NCI-H526 treated with DMSO at 0.1 percent for 48 hours (cell line): ENCODE results near the gene IGSF3.
"Not testable (repeated sequence)": the region's sequence is repeated elsewhere in the genome, so short reads cannot be mapped to it uniquely, and the experiment has no call there.

Source experiments
- DNase-seq: peaks from one replicate; lab custom pipeline; 2025; lab: John Stamatoyannopoulos, UW

IGSF3 gene

DNA sequence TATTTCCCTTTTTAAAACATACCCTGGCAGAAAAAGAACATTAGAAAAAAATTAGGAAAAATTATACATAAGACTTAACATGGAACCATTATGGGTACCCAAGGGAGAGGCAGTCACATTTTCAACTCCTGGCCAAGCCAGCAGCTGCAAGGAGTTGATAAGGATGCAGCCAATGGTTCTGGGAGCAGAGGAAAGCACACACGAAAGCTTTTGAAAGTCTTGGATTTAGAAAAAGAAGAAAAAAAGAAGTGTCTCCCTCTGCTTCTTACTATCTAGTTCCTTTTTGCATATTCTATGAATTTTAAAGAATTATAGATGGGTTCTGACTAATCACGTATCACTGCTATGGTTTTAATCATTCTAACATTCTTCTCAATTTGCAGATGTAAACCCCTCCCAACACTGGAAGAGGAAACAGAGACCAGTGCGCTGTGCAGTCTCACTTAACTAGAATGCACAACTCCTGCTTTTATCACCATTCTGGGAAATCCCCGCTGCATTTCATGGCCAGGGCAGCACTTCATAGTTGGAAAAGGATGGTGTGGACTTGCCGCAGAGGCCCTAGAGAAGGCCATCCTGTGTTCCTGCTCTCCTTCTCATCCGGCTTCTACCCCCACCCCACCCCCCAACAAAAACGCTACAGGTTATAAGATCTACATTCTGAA lies 94.0 kb downstream of the IGSF3 start:
- no peak for DNase-seq

DNA sequence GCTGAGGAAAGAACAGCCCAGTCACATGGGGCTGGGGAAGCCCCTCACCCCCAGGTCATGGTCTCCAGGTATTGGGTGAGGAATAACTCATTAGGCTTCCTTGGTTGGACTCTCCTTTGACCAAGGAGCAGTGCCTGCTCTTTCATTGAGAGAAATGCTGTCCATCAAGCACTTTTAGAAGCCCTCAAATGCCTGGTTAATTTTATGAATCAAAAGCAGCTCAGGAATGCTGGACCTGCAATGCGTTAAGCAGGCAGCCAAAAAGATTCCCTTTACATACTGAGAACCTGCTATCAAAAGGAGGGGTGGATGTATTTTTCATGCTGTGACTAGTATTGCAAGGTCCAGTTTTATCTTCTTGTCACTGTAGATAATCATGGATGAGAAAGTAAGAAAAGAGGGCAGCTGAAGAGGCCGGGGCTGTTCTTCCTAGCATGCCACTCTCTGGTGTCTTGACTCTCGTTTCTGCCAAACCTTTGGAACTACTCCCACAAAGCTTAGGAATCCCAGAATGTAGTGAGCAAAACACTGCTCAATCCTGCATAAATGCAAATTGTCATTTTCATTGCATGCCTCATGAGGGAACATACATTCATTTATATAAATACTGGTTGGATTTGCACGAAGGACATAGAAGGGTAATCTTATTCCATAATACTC lies 94.6 kb downstream of the IGSF3 start:
- no peak for DNase-seq

DNA sequence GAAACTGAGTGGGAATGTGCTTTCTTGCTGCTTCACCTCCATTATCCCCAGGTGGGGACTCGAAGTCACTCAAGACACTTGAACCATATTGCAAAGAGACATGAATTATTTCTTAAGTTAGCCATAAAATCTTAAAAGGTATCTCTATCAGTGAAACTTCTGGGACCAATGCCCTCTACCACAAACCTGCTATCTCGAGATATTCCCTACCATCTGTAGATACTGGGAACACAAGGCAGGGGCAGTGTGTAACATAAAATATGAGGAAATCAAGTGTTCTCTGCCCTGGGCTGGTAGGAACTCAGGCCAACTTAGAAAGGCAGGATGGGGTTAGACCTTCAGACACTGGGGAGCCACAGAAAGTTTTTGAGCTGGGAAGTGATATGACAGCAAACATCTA lies 95.4 kb downstream of the IGSF3 start:
- DNase-seq: no peak

DNA sequence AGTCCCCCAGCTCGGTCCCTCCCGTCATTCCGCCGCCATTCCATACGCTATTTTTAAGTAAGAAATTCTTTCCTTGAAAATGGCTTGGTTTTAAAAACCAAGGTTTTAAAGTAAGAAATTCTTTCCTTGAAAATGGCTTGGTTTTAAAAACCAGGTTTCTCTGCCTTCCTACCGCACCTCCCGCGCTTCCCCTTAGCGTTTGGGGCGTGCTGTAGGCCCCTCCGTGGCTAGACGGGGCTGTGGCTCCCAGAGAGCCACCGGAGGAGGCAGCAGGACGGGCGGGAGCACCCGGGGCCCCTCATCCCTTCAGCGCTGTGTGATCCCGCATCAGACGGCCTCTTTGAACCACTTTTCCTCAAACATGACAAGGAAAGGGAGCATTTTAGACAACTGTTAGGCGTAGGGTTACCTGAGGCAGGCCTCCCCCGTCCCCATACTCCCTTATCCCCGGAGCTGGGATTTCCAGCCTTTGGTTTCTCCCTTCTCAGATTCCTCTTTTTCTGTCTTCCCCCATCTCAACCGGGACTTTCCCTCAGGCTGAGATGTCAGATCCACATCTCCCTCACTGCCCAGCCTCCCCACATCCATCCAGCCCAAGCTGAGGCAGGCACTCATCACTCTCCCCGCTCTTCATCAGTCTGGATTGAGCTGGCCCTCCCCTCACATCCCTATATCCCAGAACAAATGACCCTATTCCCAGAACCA lies 96.2 kb downstream of the IGSF3 start:
- DNase-seq: no peak

DNA sequence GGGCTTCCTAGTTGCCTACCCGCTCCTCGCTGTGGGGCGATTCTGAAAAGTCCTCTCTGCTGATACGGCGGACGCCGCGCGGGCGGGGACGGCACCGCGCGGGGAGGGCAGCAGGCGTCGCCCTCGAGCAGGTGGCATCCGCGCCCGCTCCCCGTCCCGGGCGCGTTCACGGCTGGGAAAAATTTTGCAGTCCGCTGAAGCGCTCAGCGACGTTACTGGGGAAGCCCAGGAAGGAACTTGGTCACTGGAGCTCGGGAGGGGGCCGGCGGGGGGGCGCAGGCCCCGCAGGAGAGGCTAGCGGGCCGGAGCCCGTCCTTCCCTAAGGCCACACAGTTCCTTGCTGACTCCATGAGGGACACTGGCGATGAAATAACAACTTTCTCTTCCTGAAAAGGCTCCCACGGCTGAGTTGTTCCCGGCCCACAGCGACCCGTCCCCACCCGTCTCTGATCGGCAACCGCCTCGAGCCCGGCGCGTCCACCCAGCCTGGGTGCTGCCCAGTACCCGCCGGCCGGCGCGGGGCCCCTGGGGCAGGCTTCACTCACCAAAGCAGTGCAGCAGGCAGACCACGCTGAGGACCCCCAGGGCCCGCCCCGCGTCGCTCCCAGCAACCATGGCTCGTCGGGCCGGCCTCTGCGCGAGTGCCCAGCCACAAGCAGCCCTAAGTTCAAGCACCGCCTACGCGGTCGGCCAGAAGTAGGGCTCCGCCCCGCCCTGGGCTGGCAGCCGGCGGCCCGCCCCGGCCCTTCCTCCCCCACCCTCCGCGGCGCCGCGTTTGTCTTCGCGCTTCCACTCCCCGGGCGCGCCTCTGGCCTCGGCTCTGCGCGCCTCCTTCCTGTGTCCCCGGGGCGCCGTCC lies 96.9 kb downstream of the IGSF3 start, which contains the start of gene CD58:
TSS of gene CD58 (minus strand) at position 669 of the 857 bp plus-strand sequence. CDS start at position 615, 54 bp downstream.
- peak; percentile 86 for DNase-seq

DNA sequence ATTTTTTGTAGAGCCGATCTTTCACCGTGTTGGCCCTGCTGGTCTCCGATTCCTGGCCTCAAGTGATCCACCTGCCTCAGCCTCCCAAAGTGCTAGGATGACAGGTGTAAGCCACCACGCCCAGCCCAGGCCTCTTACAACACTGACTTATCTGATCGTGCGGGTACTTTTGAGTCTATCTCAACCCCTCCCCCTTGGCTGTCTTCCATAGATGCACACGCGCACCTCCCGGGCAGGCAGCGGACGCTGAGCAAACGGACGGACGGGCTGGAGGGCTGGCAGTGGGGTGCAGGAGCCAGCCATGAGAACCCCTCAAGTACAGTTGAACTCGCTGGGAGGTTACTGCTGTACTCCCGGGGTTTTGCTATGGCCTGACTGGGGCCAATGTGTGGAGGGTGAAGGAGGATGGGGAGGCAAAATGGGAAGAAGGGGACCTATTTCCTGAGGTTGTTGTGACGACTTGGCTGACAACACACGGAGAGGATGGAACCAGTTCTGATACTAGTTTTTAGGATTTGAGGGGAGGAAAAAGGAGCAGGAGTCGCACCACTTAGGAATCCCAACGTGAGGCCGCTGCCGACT lies 97.7 kb downstream of the IGSF3 start:
- DNase-seq: no peak

DNA sequence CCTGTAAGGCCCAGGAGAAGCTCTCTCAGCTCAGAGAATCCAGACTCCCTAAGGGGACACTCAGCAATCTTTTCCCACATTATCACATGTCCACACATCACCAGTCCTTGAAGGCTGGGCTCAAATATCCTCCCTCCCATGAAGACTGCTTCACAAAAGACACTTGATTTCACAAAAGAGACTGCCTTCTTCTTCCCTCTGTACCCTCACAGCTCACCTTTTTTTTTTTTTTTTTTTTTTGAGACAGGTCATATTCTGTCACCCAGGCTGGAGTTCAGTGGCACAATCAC lies 98.2 kb downstream of the IGSF3 start:
- DNase-seq: no peak

DNA sequence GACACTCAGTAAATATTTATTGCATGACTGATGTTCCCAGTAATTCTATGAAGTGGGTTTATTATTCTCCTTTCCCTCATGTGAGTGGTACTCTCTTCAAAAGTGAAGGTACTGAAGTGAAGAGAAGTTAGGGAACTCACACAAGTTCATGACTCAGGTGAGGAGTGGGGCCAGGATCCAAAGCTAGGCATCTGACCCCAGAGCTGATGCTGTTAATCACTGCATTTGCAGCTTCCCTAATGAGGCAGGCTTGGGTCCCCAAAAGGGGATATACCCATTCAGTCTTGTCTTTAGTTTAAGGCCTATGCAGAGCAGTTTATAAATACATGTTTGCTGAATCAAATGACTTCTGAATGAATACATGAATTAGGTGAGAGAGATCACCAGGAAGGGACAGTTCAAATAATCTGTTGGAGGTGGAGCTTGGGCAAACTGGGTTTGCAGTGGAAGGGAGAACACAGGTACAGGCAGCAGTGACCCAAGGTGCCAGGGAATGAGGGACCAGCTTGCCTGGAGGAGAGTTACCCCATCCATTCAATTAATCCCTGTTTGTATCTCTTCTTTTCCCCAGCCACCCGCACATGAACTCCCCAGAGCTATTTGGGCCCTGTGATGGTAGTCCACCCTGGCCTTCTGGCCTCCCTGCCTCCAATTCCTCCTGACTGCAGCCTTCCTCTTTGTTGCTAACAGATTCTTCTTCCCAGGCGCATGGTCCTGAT lies 98.7 kb downstream of the IGSF3 start:
- DNase-seq: no peak

DNA sequence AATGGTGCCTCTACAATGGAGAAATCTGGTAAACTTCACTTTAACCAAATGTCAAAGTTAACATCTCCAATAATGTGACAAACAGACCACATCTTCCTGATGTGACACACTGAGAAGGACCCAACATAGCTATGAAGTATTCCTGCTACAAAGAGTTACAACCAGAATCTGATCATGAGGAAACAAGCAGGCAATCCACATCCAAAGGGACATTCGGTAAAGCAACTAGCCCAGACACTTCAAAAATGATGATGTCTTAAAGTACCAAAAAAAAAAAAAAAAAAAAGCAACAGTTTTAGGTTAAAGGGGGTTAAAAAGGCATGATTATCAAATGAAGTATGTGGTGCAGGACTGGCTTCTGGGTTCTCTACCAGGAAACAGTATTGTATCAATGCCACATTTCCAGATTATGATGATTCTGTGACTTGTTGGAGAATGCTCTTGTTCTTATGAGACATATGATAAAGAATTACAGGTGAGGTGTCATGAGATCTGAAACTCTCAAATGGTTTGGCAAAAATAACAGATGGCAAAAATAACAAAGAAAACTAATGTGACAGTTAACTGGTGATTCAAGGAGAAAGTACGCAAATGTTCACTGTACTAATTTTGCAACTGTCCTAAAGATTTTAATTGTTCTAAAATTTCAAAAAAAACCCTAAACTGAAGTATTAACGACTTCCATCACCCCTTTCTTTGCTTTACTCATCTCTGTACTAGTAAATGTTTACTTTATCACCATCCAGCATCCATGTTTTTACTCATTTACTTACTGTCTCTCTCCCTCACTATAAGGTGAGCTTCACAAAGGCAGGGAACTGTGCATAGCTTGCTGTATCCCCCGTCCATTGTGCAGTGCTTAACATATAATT lies 99.5 kb downstream of the IGSF3 start:
- DNase-seq: no peak

DNA sequence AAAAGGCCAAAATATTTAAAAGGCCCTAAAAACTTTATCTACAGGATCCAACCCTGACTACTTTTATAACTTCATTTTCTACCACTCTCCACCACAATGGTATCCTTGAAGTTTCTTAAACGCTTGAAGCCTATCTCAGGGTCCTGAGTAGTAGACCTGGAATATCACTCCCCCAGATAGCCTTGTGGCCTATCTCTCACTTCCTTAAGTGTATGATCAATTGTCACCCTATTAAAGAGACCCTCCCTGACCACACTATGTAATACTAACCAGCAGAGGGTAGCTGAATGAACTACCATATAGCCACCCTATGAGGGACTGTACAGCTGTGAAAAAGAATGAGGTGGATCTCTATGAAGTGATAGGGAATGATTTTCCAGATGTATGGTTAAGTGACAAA lies 102.3 kb downstream of the IGSF3 start:
- DNase-seq: no peak

DNA sequence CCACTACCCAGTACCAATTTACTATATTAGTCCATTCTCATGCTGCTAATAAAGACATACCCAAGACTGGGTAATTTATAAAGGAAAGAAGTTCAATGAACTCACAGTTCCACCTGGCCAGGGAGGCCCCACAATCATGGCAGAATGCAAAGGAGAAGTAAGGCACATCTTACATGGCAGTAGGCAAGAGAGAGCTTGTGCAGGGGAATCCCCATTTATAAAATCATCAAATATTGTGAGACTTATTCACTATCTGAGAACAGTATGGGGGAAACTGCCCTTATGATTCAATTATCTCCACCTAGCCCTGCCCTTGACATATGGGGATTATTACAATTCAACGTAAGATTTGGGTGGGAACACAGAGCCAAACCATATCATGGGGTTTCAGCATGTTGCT lies 103.1 kb downstream of the IGSF3 start:
- DNase-seq: no peak

DNA sequence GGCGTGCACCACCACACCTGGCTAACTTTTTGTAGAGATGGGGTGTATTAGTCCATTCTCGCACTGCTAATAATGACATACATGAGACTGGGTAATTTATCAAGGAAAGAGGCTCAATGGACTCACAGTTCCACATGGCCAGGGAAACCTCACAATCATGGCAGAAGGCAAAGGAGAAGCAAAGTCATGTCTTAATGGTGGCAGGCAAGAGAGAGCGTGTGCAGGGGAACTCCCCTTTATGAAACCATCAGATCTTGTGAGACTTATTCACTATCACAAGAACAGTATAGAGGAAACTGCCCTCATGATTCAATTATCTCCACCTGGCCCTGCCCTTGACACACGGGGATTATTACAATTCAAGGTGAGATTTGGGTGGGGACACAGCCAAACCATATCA lies 105.1 kb downstream of the IGSF3 start:
- not testable (repeated sequence) for DNase-seq

DNA sequence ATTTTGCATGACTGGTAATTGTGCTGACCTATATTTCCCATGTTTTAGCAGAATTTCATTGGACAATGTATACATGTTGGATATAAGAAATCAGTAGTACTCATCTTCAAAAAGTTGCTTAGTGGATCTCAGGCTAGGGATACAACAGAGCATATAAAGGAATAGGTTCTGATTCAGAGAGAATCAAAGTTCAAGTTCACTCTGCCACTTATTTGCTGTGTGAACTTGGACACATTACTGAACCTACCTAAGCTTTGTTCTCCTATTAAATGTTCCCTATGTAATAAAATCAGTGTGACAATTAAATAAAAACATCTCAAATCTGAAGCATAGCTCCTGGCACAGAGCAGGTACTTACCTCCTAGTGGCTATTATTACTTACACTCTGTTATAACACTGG lies 106.0 kb downstream of the IGSF3 start:
- DNase-seq: no peak

DNA sequence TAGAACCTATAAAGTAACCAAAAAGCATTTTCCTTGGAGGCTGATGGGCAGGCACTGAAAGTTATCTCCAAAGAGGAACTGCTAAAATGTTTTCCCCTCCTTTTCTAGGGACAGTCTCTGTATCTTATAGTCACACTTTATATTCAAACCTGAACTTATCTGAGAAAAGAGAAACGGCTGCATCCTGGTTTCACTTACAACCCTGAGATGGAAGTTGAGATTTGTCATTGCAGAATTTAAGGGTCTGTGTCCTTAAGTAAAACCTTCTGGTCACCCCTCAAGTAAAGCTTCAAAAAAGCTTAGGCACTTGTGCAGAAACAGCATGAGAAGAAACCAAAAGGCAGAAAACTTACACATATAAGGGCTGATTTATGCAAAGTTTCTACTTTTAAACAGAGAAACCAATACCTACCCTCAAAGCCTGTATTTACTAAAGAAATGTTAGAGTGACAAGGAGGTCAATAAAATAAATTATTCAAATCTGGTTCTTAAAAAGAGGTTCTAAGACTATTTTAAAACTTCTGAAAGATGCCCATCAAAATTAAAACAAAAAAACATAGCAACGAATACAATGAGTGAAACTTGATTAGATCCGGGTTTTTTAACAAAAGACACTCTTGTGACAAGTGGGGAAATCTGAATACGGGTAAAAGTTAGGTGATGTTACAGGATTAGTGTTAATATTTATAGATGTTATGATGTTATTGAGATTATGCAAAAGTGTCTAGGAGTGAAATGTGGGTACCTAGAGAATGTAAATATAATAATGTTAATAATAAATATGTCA lies 106.6 kb downstream of the IGSF3 start:
- no peak for DNase-seq

DNA sequence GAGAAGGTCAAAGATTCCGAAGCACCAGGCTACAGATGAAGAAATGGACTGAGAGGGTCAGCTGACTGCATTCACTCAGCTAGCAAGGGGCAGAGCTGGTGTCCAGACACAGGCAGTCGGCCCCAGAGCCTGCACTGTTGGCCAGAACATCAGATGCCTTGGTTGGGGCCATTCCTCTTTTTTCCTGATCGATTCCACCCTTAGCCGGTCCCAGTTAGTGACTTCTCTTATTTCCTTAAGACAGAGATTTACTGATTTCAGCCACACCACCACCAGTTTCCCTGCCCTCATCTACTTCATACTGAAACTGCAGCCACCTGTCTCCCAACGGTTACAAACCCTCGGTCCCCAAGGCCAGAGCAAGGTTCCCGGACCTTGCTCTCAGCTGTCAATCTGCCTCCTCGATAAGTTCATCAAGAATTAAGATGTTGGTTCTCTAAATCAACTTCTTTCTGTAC lies 108.2 kb downstream of the IGSF3 start:
- no peak for DNase-seq

DNA sequence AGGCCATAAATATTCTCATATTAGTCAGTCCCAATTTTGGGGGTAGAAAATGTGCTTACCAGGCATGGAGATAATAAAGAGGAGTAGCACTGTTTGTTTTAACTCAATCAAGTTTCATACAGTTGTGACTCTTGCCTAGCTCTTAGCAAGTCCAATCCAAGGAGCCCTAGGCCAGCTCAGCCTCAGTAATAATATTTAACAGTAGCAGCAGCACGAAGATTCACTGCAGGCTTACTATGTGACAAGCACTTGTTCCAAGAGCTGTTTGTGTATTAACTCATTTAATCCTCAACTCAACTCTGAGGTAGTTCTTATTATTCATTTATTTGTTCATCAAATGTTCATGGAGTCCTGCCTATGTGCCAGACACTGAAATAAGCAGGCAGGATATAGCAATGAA lies 109.0 kb downstream of the IGSF3 start:
- DNase-seq: no peak

DNA sequence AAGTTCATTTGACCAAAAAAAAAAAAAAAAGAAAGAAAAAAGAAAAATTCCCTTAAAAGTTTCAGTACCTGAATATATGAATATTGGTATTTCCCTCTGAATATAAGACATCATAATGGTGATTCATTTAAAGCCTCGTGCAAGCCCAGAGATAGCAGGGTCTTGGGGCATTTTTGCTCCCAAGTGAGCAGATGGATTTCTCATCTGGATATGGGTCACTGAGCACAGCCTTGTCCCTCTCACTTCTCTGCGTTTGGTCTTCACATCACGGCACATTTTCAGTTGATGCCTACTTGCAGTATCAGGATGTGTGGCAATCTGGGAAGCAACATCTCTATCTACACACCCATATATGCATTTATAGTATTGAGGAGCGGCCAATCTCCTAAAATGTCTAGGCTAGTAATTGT lies 109.4 kb downstream of the IGSF3 start:
- no peak for DNase-seq

DNA sequence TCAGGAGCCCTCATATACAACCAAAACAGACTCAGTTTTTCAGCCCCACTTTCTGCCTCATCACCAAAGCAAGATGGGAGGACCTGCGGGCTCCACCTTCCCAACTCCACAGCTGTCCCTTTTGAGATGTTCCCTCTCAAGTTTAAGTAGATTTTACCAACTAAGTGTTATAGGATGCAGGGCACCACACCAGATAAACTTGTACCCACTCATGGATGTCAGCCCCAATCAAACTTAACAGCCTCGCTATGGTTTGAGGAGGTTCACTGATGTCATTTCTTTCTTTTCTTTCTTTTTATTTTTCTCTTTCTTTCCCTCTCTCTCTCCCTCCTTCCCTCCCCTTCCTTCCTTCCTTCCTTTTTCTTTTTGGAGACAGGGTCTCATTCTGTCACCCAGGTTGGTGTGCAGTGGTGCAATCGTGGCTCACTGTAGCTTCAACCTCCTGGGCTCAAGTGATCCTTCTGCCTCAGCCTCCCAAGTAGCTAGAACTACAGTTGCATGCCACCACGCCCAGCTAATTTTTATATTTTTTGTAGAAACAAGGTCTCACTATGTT lies 110.1 kb downstream of the IGSF3 start:
- DNase-seq: no peak

DNA sequence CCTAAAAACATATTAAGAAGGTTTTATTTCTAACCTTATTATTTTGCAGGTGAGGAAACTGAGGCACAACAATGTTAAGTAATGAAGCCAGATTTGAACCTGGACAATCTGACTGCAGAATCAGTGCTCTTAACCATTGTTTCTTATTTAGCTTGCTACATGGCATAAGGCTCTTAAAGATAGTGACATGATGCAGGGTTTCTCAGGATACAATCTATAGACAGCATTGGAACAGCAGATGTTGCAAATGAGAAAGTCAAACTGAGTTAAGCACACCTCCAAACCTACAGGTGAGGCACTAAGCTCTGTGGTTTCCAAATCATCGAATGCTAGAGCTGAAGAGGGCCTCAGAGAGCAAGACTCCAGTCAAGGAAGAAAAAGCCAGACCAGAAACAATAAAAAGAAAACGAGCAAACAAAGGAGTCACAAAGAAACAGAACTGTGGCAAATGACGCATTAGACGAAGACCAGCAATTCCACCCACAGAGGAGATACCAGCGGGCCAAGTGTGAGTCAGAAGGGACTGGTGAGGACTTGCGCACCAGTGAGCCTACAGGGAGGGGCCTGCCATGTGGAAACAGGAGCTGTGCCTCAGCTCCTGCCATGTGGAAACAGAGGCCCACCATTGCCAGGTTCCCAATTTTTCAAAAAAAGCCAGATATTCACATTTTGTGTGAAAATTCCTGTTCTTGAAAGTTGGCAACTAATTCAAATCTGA lies 111.1 kb downstream of the IGSF3 start:
- no peak for DNase-seq
